Loucy (cell line): ENCODE data around the gene FAM219A.

Experiments used
- H2AFZ ChIP-seq: fragments of 200-600 bp; sonication (generic); 2 replicates; pipeline ENCODE4 v1.6.0; 2016; ENCODE audit warnings: antibody characterized with exemption, mild to moderate bottlenecking, low read length, moderate library complexity
- H3F3A ChIP-seq: fragments of 200-600 bp; 2 replicates; pipeline ENCODE4 v1.6.0; 2016; ENCODE audit warnings: antibody characterized with exemption, low read depth, mild to moderate bottlenecking
- H3K27me3 ChIP-seq: fragments of 200-600 bp; sonication (generic); 2 replicates; pipeline ENCODE4 v1.6.1; 2014; ENCODE audit warnings: low read length, mild to moderate bottlenecking; ENCODE audit not compliant: insufficient read depth, poor library complexity, severe bottlenecking
- H3K36me3 ChIP-seq: fragments of 200-600 bp; sonication (generic); 2 replicates; pipeline ENCODE4 v1.6.1; 2016; ENCODE audit warnings: low read length; ENCODE audit not compliant: insufficient read depth
- H3K4me1 ChIP-seq: fragments of 200-600 bp; sonication (generic); 2 replicates; pipeline ENCODE4 v1.5.1; 2014; ENCODE audit warnings: low read length, mild to moderate bottlenecking; ENCODE audit not compliant: insufficient read depth, poor library complexity, severe bottlenecking
- H3K4me2 ChIP-seq: fragments of 200-600 bp; sonication (generic); 2 replicates; pipeline ENCODE4 v1.6.0; 2014; ENCODE audit warnings: antibody characterized with exemption, low read length, low read depth, mild to moderate bottlenecking; ENCODE audit not compliant: poor library complexity, severe bottlenecking
- H3K4me3 ChIP-seq: fragments of 200-600 bp; sonication (generic); 2 replicates; pipeline ENCODE4 v1.5.1; 2014; ENCODE audit warnings: low read length, mild to moderate bottlenecking, mixed read lengths; ENCODE audit not compliant: poor library complexity, severe bottlenecking
- H3K79me2 ChIP-seq: fragments of 200-600 bp; sonication (generic); 2 replicates; pipeline ENCODE4 v1.6.1; 2014; ENCODE audit warnings: low read length; ENCODE audit not compliant: insufficient read depth
- H3K9ac ChIP-seq: fragments of 200-600 bp; sonication (generic); 2 replicates; pipeline ENCODE4 v1.6.0; 2014; ENCODE audit warnings: mild to moderate bottlenecking, low read depth, low read length, moderate library complexity; ENCODE audit not compliant: poor library complexity, severe bottlenecking
- H3K9me2 ChIP-seq: fragments of 200-600 bp; sonication (generic); replicated peaks from 2 replicates; pipeline ENCODE4 v1.6.1; 2016; ENCODE audit warnings: low read depth, low read length, mixed read lengths
- H3K9me3 ChIP-seq: fragments of 200-600 bp; sonication (generic); 2 replicates; pipeline ENCODE4 v1.6.1; 2014; ENCODE audit warnings: mild to moderate bottlenecking, antibody characterized with exemption, low read length, low read depth; ENCODE audit not compliant: insufficient read depth
- H4K20me1 ChIP-seq: fragments of 200-600 bp; sonication (generic); 2 replicates; pipeline ENCODE4 v1.6.0; 2014; ENCODE audit warnings: antibody characterized with exemption, low read length, mild to moderate bottlenecking; ENCODE audit not compliant: insufficient read depth, poor library complexity, severe bottlenecking
- EZH2phosphoT487 ChIP-seq: fragments of 200-600 bp; IDR thresholded peaks from 2 replicates; pipeline ENCODE4 v1.6.1; 2018; ENCODE audit warnings: antibody characterized with exemption, mild to moderate bottlenecking, moderate library complexity, borderline replicate concordance
- TF ChIP-seq, protein P1 (sequence below): fragments of 200-600 bp; sonication (generic); conservative IDR thresholded peaks from 2 replicates; pipeline ENCODE4 v1.5.1; 2014; ENCODE audit warnings: mild to moderate bottlenecking, antibody characterized with exemption, low read length

FAM219A gene

DNA sequence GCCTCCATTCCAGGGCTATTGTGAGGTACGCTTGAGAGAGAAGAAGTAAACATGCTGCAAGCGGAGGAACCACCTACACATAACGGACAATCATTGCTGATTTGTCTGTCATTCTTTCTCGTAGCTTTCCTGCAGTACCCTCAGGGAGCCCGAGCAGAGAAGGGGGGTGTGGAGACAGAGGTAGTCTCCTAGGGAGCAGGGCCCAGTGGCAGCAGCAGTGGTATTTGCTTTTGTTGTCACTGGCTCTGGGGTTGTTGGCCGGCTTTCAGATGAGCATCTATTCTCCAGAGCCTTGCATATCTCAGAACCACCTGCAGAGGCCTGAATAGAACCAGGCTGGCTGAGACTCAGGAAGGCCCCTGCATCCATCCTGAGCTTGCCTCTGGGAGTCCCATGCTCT is 44.5 kb upstream of the FAM219A start:
- no peaks in the 10 kb centered on the region for H3F3A ChIP-seq
- no peak overlapping the region for H3K4me3 ChIP-seq

DNA sequence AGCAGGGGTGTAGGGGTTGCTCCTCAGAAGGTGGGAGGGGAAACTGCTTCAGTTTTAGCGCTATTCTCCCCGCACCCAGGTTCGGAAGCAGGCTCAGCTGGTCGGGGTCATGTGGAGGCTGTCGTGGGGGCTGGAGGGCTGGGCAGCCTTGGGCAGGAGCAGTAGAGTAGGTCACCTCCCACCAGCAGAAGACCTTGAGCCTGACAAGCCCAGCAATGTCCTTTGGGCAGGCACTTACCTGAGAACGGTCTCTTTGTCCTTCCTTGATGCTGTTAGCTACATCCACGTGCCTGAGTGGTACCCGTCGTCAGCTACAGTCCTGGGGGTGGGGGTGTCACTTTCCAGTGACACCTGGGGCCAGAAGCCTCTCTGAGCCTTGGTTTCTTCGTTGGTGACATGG is 44.1 kb upstream of the FAM219A start:
- Histone ChIP-seq H3K4me3 (no peak overlapping the region), H3K27me3 (no peaks in the 10 kb centered on the region), H3K4me1 (no peaks in the 10 kb centered on the region), H3K9me3 (no peaks in the 10 kb centered on the region), H3F3A (no peaks in the 10 kb centered on the region), H3K36me3 (no peaks in the 10 kb centered on the region), H3K9ac (no peak overlapping the region), H4K20me1 (no peaks in the 10 kb centered on the region), H3K79me2 (no peaks in the 10 kb centered on the region), H2AFZ (no peak overlapping the region), H3K9me2 (no peaks in the 10 kb centered on the region), H3K4me2 (no peak overlapping the region)
- no peak for TF ChIP-seq EZH2phosphoT487
- TF ChIP-seq, protein P1, sequence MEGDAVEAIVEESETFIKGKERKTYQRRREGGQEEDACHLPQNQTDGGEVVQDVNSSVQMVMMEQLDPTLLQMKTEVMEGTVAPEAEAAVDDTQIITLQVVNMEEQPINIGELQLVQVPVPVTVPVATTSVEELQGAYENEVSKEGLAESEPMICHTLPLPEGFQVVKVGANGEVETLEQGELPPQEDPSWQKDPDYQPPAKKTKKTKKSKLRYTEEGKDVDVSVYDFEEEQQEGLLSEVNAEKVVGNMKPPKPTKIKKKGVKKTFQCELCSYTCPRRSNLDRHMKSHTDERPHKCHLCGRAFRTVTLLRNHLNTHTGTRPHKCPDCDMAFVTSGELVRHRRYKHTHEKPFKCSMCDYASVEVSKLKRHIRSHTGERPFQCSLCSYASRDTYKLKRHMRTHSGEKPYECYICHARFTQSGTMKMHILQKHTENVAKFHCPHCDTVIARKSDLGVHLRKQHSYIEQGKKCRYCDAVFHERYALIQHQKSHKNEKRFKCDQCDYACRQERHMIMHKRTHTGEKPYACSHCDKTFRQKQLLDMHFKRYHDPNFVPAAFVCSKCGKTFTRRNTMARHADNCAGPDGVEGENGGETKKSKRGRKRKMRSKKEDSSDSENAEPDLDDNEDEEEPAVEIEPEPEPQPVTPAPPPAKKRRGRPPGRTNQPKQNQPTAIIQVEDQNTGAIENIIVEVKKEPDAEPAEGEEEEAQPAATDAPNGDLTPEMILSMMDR = no peak

More for the DNA sequence above, 44.5 kb upstream of the FAM219A start:
- Histone ChIP-seq H3K4me1 (no peaks in the 10 kb centered on the region), H3K4me2 (no peak overlapping the region), H3K36me3 (no peaks in the 10 kb centered on the region), H3K27me3 (no peaks in the 10 kb centered on the region), H2AFZ (no peak overlapping the region), H3K79me2 (no peaks in the 10 kb centered on the region), H3K9ac (no peak overlapping the region), H3K9me2 (no peaks in the 10 kb centered on the region), H4K20me1 (no peaks in the 10 kb centered on the region), H3K9me3 (no peaks in the 10 kb centered on the region)
- no peak for TF ChIP-seq EZH2phosphoT487
- TF ChIP-seq, protein P1 = no peak

DNA sequence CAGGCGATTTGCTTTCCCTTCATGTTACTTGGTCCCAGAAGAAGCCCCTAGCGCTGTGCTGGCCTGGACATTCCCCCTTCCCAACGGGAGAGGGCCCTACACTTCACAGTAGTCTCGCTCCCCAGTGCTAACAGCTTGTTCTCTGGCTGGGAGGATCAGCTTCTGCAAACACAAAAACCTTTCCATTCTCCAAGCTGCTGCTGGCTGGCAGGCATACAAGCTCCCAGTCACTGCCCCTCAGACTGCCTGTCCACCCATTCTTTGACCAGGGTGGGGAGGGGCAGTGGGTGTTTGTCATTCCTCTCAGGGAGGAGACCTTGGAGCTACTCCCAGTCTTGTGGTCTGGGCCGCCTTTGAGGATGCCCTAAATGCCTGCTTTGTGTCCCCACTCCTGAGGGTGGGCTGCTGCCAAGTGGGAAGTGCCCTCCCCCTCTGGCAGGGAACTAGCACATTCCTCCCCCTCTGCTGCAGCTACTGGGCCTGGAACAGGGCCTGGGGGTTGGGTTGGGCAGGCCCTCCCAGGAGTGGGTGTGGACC is 43.6 kb upstream of the FAM219A start:
- no peaks in the 10 kb centered on the region for H4K20me1 ChIP-seq
- no peaks in the 10 kb centered on the region for H3K79me2 ChIP-seq
- H3K4me1 ChIP-seq = no peaks in the 10 kb centered on the region
- no peaks in the 10 kb centered on the region for H3F3A ChIP-seq
- no peaks in the 10 kb centered on the region for H3K9me2 ChIP-seq
- H2AFZ ChIP-seq = no peak overlapping the region
- H3K4me2 ChIP-seq = no peak overlapping the region
- TF ChIP-seq, protein P1 = no peak
- no peak for TF ChIP-seq EZH2phosphoT487
- H3K36me3 ChIP-seq = no peaks in the 10 kb centered on the region
- no peak overlapping the region for H3K9ac ChIP-seq
- no peaks in the 10 kb centered on the region for H3K27me3 ChIP-seq
- H3K9me3 ChIP-seq = no peaks in the 10 kb centered on the region
- H3K4me3 ChIP-seq = no peak overlapping the region
